AG20443 (cell line): ENCODE measurements around the gene MEGF8.

Source experiments
- DNase-seq: peaks from one replicate; pipeline ENCODE4 v3.0.0; 2012; ENCODE audit warnings: low spot score, mixed read lengths

Gene MEGF8

GRCh38 chr19:42303876-42304275 lies 21.6 kb upstream of the MEGF8 start:
- no peak for DNase-seq

GRCh38 chr19:42306646-42307045 lies 18.8 kb upstream of the MEGF8 start:
- DNase-seq, result no peak

GRCh38 chr19:42309686-42310085 lies 15.7 kb upstream of the MEGF8 start:
- no peak for DNase-seq

- DNase-seq, result no peak
These were observed 13.8 kb upstream of the MEGF8 start for GRCh38 chr19:42311657-42312056.

GRCh38 chr19:42312370-42312769 lies 13.1 kb upstream of the MEGF8 start:
- DNase-seq, result no peak

- DNase-seq, result peak; percentile 87
These were observed 12.2 kb upstream of the MEGF8 start, which contains the start of gene TMEM145 for GRCh38 chr19:42313096-42313839. TSS of gene TMEM145 (plus strand) at chr19:42313309. CDS start at chr19:42313377, 68 bp downstream.

GRCh38 chr19:42313840-42314755 lies 11.3 kb upstream of the MEGF8 start:
- DNase-seq, result no peak

GRCh38 chr19:42315024-42315423 lies 10.4 kb upstream of the MEGF8 start:
- DNase-seq, result no peak

GRCh38 chr19:42316223-42317211 lies 8.9 kb upstream of the MEGF8 start:
- DNase-seq, result no peak

GRCh38 chr19:42317535-42317934 lies 7.9 kb upstream of the MEGF8 start:
- no peak for DNase-seq

- DNase-seq, result no peak
These were observed 3.1 kb upstream of the MEGF8 start for GRCh38 chr19:42322305-42322704.

- no peak for DNase-seq
These were observed 2.0 kb upstream of the MEGF8 start for GRCh38 chr19:42323473-42323851.

- no peak for DNase-seq
These were observed 1.4 kb upstream of the MEGF8 start for GRCh38 chr19:42323852-42324654.

GRCh38 chr19:42324655-42325307 lies 654 bp upstream of the MEGF8 start:
- DNase-seq, result no peak

GRCh38 chr19:42325896-42326771 lies 699 bp downstream of the MEGF8 start:
- no peak for DNase-seq

GRCh38 chr19:42326969-42327368 lies 1.5 kb downstream of the MEGF8 start:
- no peak for DNase-seq

GRCh38 chr19:42327381-42327780 lies 1.9 kb downstream of the MEGF8 start:
- DNase-seq, result no peak

- DNase-seq, result no peak
These were observed 2.7 kb downstream of the MEGF8 start for GRCh38 chr19:42328106-42328505.

GRCh38 chr19:42328854-42329253 lies 3.4 kb downstream of the MEGF8 start:
- DNase-seq, result no peak
